Fibroblast of villous mesenchyme (primary cell): ENCODE results near the gene CPTP. TPM values are rescaled to one million over a fixed set of nuclear protein-coding genes. Genes with fewer than 3 reads are reported as not detected.
A peak's percentile ranks its signal among the peaks of the same experiment; 100 is the strongest.

Source experiments
- DNase-seq: peaks from one replicate; pipeline ENCODE4 v3.0.0-alpha.2; 2010; ENCODE audit warnings: low read depth
- H3K4me3 ChIP-seq: 2 replicates; pipeline ENCODE4 v1.5.1; 2011; ENCODE audit warnings: low read depth, mild to moderate bottlenecking, low read length
- CTCF ChIP-seq: IDR thresholded peaks from 2 replicates; pipeline ENCODE4 v1.5.1; 2012; ENCODE audit warnings: low read depth, mild to moderate bottlenecking, low read length; ENCODE audit not compliant: insufficient read depth
- total RNA-seq: library from RNA; depleted of rRNA; stranded (reverse); fragments of >200 nt; gene quantifications from 2 replicates; pipeline ENCODE4 v1.2.3, GENCODE V29; 2012

The CPTP gene
- total RNA-seq, 1 donor, result 11.7 TPM

GRCh38 chr1:1317420-1317819 lies 7.2 kb upstream of the CPTP start:
- H3K4me3 ChIP-seq, result no peak overlapping the region
- no peak for DNase-seq
- no peak for TF ChIP-seq CTCF

GRCh38 chr1:1318131-1318652 lies 6.4 kb upstream of the CPTP start:
- no peak overlapping the region for H3K4me3 ChIP-seq
- DNase-seq, result peak; percentile 93
- no peak for TF ChIP-seq CTCF

- no peak for DNase-seq
- no peak overlapping the region for H3K4me3 ChIP-seq
- no peak for TF ChIP-seq CTCF
Observed at GRCh38 chr1:1318777-1319645, 5.6 kb upstream of the CPTP start.

GRCh38 chr1:1319646-1319941 lies 5.0 kb upstream of the CPTP start:
- H3K4me3 ChIP-seq, result no peak overlapping the region
- no peak for TF ChIP-seq CTCF
- DNase-seq, result no peak

- TF ChIP-seq CTCF, result no peak
- no peak overlapping the region for H3K4me3 ChIP-seq
- no peak for DNase-seq
Observed at GRCh38 chr1:1320666-1321448, 3.7 kb upstream of the CPTP start.

- DNase-seq, result no peak
- H3K4me3 ChIP-seq, result no peak overlapping the region
- TF ChIP-seq CTCF, result no peak
Observed at GRCh38 chr1:1321477-1321876, 3.1 kb upstream of the CPTP start.
